ENCODE results near the gene ZNF14. TPM values are rescaled to one million over a fixed set of nuclear protein-coding genes. Genes with fewer than 3 reads are reported as not detected.

The ZNF14 gene
- total RNA-seq, 2 donors from 2014 or later, result 5.3 to 6.7 TPM

DNA sequence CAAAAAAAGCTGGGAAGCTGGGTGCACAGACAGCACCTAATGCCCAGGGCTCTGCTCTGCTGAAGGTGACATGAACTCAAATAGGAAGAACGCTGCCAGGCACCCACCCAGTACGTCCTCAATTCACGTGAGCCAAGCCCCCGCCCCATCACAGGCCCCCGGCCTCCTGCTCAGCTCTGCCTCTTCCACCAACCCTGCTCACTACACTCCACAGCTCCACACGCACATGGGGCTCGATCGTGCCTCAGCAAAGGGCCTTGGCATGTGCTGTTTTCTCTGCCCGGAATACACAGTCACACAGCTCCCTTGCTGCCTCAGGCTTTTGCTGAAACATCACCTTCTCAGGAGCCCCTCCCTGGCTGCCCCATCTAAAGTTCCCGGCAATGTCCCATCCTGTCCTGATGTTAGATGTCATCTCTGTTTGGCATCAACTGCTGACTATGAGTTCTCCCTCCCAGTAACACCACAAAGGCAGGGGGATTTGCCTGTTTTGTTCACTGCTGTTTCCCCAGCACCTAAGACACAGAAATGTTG, 71.7 kb downstream of the ZNF14 start:
- ATAC-seq, result no peak
- Histone ChIP-seq H3K4me3 (no peak overlapping the region), H3K27me3 (no peaks in the 10 kb centered on the region), H3K9me3 (no peaks in the 10 kb centered on the region), H3K36me3 (replicated peaks in 1 of 2; ENCODE audit: insufficient read depth in 1 of 2, low read depth in 2 of 2) (peaks cover 12 to 14% of the 10 kb centered on the region in 2 donors), H3K27ac (no peak overlapping the region), H3K4me1 (peaks cover 19% of the 10 kb centered on the region)
- WGBS, 2 donors, result 83 to 86% methylated on average over 10 of the region's 10 CpGs
- intact Hi-C loops (cut with DNase I), result no loop called here
- TF ChIP-seq, protein P1, sequence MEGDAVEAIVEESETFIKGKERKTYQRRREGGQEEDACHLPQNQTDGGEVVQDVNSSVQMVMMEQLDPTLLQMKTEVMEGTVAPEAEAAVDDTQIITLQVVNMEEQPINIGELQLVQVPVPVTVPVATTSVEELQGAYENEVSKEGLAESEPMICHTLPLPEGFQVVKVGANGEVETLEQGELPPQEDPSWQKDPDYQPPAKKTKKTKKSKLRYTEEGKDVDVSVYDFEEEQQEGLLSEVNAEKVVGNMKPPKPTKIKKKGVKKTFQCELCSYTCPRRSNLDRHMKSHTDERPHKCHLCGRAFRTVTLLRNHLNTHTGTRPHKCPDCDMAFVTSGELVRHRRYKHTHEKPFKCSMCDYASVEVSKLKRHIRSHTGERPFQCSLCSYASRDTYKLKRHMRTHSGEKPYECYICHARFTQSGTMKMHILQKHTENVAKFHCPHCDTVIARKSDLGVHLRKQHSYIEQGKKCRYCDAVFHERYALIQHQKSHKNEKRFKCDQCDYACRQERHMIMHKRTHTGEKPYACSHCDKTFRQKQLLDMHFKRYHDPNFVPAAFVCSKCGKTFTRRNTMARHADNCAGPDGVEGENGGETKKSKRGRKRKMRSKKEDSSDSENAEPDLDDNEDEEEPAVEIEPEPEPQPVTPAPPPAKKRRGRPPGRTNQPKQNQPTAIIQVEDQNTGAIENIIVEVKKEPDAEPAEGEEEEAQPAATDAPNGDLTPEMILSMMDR (IDR thresholded peaks at IDR 0.05), result no peak
- TF ChIP-seq POLR2A (IDR thresholded peaks at IDR 0.05), result no peak
- no peak for DNase-seq

Small RNAs within 50 kb of the gene (small RNA-seq; reads per million reads assigned to genes)
- gene AC011458.2, result not detected
- gene AC011477.5, result not detected

Other genes starting within 250 kb of the ZNF14 start
- 1 to 10 TPM; 2.1 to 2.6 TPM for gene TSSK6, start 217.6 kb downstream of the ZNF14 start, total RNA-seq
- 10 to 100 TPM; 32.0 to 38.4 TPM for gene NDUFA13, start 216.9 kb downstream of the ZNF14 start, total RNA-seq
- 10 to 100 TPM in 1 of 2 donors, 1 to 10 TPM in 1; 2.6 to 11.2 TPM for gene YJEFN3, start 204.2 kb downstream of the ZNF14 start, total RNA-seq
- gene CILP2, start 194.8 kb downstream of the ZNF14 start, total RNA-seq, result under 1 TPM in 1 of 2 donors, not detected in 1; 0.66 TPM
- 1 to 10 TPM; 1.6 to 8.2 TPM for gene PBX4, start 114.4 kb downstream of the ZNF14 start, total RNA-seq
- 10 to 100 TPM; 14.3 to 20.8 TPM for gene LPAR2, start 104.9 kb downstream of the ZNF14 start, total RNA-seq
- gene GMIP, start 89.5 kb downstream of the ZNF14 start, total RNA-seq, result 10 to 100 TPM in 1 of 2 donors, 1 to 10 TPM in 1; 3.6 to 20.1 TPM
- 100 to 1,000 TPM in 1 of 2 donors, 10 to 100 TPM in 1; 38.7 to 570 TPM for gene ATP13A1, start 69.4 kb downstream of the ZNF14 start, total RNA-seq
- gene ZNF101, start 64.3 kb downstream of the ZNF14 start, total RNA-seq, result 1 to 10 TPM; 5.3 to 6.7 TPM
- gene ZNF506, start 88.6 kb upstream of the ZNF14 start, total RNA-seq, result 10 to 100 TPM; 20.0 to 30.0 TPM
- 1 to 10 TPM; 7.6 to 8.8 TPM for gene ZNF253, start 132.8 kb upstream of the ZNF14 start, total RNA-seq
- gene ZNF93, start 167.8 kb upstream of the ZNF14 start, total RNA-seq, result 1 to 10 TPM; 2.3 to 5.4 TPM